Measurements from ENCODE around the gene FLRT3.

FLRT3 gene

GRCh38 chr20:14334306-14334930 is 3.0 kb downstream of the FLRT3 start:
- Histone ChIP-seq H3K36me3 (no peaks in the 10 kb centered on the region), H3K4me1 (peaks cover 8% of the 10 kb centered on the region), H3K9me3 (no peaks in the 10 kb centered on the region), H3K27me3 (no peaks in the 10 kb centered on the region), H3K4me3 (ENCODE audit: low read depth, low read length) (peak overlapping the region; percentile 70)
- DNase-seq = peak; percentile 75
- TF ChIP-seq CTCF (IDR thresholded peaks at IDR 0.05; ENCODE audit: low read depth, low read length) = peak; percentile 83

GRCh38 chr20:14333721-14334120 is 3.7 kb downstream of the FLRT3 start:
- H3K27me3 ChIP-seq = no peaks in the 10 kb centered on the region
- no peaks in the 10 kb centered on the region for H3K36me3 ChIP-seq
- no peaks in the 10 kb centered on the region for H3K9me3 ChIP-seq
- DNase-seq = no peak
- no peak for TF ChIP-seq CTCF (IDR thresholded peaks at IDR 0.05; ENCODE audit: low read depth, low read length)
- H3K4me1 ChIP-seq = peaks cover 8% of the 10 kb centered on the region
- H3K4me3 ChIP-seq (ENCODE audit: low read depth, low read length) = peak overlapping the region; percentile 70

- Histone ChIP-seq H3K9me3 (no peaks in the 10 kb centered on the region), H3K36me3 (no peaks in the 10 kb centered on the region), H3K4me1 (peaks cover 8% of the 10 kb centered on the region), H3K27me3 (no peaks in the 10 kb centered on the region), H3K4me3 (ENCODE audit: low read depth, low read length) (peak overlapping the region; percentile 70)
- no peak for DNase-seq
- TF ChIP-seq CTCF (IDR thresholded peaks at IDR 0.05; ENCODE audit: low read depth, low read length) = no peak
Measured at GRCh38 chr20:14332866-14333265, 4.5 kb downstream of the FLRT3 start.

GRCh38 chr20:14331646-14332045 is 5.8 kb downstream of the FLRT3 start:
- DNase-seq = no peak
- H3K4me1 ChIP-seq = peaks cover 8% of the 10 kb centered on the region
- no peaks in the 10 kb centered on the region for H3K27me3 ChIP-seq
- H3K9me3 ChIP-seq = no peaks in the 10 kb centered on the region
- H3K4me3 ChIP-seq (ENCODE audit: low read depth, low read length) = no peak overlapping the region
- peaks cover 7% of the 10 kb centered on the region; the same call in 1 of the 2 replicates for H3K36me3 ChIP-seq
- TF ChIP-seq CTCF (IDR thresholded peaks at IDR 0.05; ENCODE audit: low read depth, low read length) = no peak

GRCh38 chr20:14319704-14320103 is 17.7 kb downstream of the FLRT3 start:
- no peaks in the 10 kb centered on the region for H3K9me3 ChIP-seq
- DNase-seq = no peak
- TF ChIP-seq CTCF (IDR thresholded peaks at IDR 0.05; ENCODE audit: low read depth, low read length) = no peak
- H3K27me3 ChIP-seq = no peaks in the 10 kb centered on the region
- H3K4me3 ChIP-seq (ENCODE audit: low read depth, low read length) = no peak overlapping the region
- peaks cover 3% of the 10 kb centered on the region for H3K4me1 ChIP-seq
- no peaks in the 10 kb centered on the region for H3K36me3 ChIP-seq

- no peak for TF ChIP-seq CTCF (IDR thresholded peaks at IDR 0.05; ENCODE audit: low read depth, low read length)
- no peak for DNase-seq
- peaks cover 3% of the 10 kb centered on the region; the same call in 1 of the 2 replicates for H3K4me1 ChIP-seq
Measured at GRCh38 chr20:14313341-14314020, 23.9 kb downstream of the FLRT3 start.

More at GRCh38 chr20:14313341-14314020, 23.9 kb downstream of the FLRT3 start:
- Histone ChIP-seq H3K9me3 (peaks cover 3% of the 10 kb centered on the region; the same call in 1 of the 2 replicates), H3K4me3 (ENCODE audit: low read depth, low read length) (no peak overlapping the region), H3K27me3 (no peaks in the 10 kb centered on the region), H3K36me3 (no peaks in the 10 kb centered on the region)
